GM21528 (cell line): ENCODE results near the gene RNF225.
A peak's percentile ranks its signal among the peaks of the same experiment; 100 is the strongest.
"Not testable (repeated sequence)": the region's sequence is repeated elsewhere in the genome, so short reads cannot be mapped to it uniquely, and the experiment has no call there.

Source experiments
- ATAC-seq: cut with Tn5 transposase; IDR thresholded peaks from one replicate; pipeline ENCODE4 v1.9.1; 2021; ENCODE audit warnings: mild to moderate bottlenecking, moderate library complexity; ENCODE audit not compliant: unreplicated experiment, low FRiP score

Gene RNF225

DNA sequence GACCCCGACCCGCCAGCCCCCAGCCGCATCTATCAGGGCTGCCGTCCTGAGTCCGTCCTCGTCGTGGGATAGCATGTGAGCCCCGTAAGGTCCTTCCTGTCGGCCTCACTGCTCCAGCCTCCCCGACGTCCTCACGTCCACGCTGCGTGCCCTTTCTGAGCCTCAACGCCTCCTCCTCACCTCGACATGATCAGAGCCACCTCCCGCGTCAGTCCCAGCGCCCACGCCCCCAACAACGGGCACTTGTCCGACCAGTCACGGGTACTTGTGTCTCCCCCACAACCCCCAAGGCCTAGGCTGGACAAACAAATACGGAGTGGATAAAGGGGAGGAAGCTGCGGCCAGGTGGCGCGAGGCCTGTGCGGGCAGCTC is 33.6 kb upstream of the RNF225 start:
- ATAC-seq: no peak

DNA sequence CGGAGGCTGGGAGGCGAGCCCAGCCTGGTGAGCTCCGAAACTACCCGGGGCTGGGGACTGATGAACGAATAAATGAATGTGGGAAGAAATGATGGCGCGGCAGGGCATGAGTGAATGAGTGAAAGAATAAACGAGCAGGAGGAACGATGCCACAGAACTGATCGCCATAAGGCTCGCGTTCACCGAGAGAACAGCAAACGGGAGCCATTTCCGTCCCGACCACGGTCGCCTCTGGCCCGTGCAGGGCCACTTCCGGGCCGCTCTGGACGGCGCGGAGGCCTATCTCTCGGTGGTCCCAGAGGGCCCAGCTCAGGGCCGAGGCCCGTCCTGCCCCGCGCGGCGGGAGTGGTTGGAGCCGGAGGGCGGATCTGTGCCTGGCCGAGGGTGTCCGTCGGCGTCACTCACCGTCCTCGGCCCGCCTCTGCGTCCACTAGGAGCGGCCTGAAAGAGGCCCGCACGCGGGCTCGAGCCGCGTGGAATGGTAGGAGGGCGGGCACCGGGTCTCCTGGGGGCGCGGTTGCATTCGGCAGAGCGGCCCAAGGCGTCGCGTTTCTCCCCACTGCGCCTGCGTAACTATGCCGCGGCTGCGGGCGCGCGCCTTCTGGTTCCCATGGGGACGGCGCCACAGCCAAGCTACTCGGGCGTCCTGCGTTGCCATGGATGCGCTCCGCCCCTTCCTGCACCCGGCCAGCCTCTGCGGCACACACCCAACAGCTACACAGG is 33.0 kb upstream of the RNF225 start, which contains the start of gene ZNF497:
Gene ZNF497, minus strand, starts transcription at position 480 of the 723 bp plus-strand sequence. CDS start 5,116 bp downstream, outside the sequence.
- ATAC-seq: peak; percentile 82

DNA sequence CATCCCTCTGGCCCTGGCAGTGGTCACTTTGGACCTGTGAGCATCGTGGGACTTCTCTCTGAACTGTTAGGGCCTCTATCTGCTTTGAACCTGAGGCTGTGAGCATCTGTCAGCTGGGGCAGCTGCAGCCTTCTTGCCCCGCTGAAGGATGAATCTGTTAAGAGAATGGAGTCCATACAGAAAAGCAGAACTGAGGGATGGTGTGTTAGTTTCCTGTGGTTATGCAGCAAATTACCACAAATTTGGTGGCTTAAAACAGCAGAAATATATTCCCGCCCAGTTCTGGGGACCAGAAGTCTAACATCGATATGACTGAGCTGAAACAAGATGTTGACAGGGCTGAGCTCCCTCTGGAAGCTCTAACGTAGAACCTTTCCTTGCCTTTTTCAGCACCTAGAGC is 31.3 kb upstream of the RNF225 start:
- ATAC-seq: no peak

DNA sequence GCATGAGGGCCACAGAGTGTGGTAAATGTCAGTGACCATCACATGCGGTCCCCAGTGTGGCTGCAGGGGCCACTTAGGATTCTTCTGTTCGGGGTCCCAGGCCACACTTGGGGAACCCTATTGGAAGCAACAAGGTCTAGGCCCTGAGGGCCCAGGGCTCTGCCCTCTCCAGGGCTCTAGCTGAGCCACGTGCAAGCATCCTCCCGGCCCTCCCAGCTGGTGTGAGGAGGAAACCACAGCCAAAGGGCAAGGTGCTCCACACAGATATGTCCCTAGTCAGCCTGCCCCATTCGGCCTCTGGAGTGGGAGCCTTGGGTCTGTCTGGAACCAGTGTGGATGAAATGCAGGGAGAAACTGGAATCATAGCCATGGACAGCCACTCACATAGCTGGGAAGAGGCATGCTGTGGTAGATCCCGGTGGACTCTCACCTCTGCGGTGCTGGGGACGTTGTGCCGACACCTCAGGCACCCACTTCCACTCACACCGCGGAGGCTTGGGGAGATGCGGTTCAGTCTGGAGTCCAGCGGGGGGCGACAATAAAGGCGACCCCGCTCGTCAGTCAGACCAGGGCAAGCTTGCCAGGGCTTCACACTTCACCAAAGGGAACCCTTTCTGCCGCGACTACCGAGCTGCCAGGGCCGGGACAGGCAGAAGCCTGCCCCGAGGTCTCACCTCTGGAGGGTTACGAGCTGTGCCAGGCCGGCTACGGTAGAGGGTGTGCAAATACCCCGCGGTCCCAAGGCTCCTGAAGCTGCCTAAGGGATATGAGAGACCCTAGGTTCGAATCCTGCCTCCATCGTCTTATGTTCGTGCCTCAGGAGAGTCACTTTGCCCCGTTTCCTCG is 28.6 kb upstream of the RNF225 start:
- no peak for ATAC-seq

DNA sequence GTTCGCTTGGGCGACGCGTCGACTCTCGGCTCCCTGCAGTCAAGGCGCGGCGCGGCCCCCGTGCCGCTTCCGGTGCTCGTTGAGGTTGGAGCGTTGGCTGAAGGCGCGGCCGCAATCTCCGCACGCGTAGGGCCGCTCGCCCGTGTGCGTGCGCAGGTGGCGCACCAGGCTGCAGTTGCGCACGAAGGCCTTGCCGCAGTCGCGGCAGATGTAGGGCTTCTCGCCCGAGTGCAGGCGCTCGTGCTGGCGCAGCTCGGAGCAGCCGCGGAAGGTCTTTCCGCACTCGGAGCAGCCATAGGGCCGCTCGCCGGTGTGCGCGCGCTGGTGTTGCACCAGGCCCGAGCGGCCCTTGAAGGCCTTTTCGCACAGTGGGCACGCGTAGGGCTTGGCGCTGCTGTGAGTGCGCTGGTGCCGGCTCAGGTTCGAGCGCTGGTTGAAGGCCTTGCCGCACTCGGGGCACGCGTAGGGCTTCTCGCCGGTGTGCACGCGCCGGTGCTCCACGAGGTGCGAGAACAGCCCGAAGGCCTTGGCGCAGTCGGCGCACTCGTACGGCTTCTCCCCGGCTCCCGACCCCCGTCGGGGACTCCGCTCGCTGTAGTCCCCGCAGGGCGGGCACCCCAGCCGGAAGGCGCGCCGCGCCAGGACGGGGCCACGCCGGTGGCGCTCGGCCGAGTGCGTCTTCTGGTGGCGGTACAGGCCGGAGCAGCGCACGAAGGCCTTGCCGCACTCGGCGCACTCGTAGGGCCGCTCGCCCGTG is 27.6 kb upstream of the RNF225 start:
- ATAC-seq: no peak

DNA sequence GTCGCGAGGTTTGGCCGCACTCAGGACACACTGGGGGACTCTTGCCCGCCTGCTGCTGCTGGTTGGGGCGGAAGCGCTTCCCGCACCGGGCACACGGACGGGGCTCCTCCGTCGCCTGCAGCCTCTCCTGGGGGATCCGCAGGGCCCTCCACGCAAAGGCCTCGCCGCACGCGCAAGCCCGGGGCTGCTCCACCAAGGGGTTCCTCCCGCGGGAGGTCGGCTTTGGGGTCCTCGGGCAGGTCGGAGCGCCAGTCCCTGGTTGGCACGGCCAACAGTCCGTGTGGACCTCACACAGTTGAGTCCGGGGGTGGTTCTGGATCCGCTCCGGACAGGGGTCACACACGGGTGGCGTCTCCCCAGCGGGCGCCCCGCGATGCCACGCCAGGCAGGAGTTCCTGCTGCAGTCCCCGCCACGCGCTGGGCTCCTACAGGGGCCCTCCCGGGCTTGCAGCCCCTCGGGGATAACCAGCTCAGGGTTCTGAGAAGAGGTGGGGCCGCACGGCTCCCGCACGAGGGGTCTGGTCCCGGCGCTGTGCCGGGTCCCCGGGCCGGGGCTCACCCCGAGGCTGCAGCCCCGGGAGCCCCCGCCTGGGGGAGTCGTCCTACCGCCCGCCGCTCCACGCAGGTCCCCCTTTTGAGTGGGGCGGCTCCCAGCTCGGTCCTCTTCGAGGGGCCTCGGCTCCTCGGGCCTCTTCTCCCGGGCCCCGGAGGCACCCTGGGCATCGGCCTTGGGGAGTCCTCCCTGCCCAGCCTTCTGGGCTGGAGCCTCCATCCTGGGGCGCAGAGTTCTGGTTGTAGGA is 26.7 kb upstream of the RNF225 start:
- ATAC-seq: no peak

DNA sequence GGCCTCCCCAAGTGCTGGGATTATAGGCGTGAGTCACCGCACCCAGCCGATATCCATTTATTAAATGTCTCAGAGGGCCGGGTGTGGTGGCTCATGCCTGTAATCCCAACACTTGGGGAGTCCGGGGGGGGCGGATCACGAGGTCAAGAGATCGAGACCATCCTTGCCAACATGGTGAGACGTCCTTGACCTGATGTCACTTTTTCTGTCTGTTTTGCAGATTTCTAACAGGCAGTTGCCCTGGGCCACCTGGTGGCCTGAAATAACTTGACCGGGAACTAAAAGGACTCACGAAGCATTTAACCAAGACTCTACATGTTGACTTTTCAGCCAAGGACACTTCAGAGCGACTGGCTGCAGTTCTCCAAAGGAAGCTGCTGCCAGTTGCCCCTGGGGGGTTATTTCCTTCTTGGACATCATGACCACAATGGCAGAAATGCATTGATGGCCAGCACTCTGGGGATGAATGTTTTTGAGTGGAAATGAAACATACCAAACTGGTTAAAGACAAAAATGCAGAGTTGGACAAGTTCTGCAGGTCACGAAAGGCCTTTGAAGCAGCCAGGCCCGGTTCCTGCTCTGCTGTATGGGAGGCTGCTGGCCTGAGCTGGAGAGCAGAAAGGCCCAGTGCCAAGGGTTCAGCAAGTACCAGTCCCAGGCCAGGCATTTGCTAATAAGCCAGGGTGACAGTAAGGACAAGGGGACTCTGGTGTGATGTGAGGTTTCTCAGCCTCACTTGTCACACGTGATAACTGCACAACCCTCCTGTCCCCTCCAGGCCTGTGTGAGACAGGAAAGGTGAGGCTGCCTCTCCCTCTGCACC is 22.9 kb upstream of the RNF225 start:
- no peak for ATAC-seq

DNA sequence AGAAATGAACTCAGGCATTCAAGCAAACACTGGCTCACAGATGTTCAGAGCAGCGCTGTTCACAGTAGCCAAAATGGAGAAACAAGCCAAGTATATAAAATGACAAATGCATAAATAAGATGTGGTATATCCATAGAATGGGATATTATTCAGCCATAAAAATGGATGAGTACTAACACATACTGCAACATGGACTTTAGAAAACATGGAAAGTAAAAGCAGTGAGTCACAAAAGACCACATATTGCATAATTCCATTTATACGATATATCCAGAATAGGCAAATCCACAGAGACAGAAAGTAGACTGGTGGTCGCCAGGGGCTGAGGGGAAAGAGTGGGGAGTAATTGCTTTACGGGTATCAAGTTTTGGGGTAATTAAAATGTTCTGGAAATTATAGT is 21.3 kb upstream of the RNF225 start:
- no peak for ATAC-seq

DNA sequence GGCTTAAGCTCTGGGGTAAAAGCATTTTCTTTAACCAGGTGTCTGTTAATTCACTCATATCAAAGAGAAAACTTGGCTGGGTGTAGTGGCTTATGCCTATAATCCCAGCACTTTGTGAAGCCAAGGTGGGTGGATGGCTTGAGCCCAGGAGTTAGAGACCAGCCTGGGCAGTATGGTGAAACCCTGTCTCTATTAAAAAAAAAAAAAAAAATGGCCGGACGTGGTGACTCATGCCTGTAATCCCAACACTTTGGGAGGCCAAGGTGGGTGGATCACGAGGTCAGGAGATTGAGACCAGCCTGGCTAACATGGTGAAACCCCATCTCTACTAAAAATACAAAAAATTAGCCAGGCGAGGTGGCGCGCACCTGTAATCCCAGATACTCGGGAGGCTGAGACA is 18.7 kb upstream of the RNF225 start:
- not testable (repeated sequence) for ATAC-seq

DNA sequence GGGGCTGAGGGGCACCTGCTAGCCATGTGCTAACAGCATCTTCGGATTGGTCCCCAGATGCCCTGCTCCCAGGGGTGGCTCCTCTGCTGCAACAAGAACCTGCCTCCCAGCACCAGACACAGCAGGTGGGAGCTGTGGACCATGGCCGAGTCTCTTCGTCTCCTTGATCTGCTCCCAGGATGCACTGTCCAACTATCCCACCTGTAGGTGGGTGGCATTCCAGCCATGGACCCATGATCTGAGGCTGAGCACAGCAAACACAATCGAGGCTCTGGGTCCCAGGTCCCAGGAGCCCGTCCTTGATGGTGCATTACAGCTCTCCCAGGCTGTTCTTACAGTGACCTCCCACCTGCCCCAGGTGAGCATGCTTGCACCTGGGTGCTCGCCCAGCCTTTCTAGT is 16.2 kb upstream of the RNF225 start:
- ATAC-seq: no peak

DNA sequence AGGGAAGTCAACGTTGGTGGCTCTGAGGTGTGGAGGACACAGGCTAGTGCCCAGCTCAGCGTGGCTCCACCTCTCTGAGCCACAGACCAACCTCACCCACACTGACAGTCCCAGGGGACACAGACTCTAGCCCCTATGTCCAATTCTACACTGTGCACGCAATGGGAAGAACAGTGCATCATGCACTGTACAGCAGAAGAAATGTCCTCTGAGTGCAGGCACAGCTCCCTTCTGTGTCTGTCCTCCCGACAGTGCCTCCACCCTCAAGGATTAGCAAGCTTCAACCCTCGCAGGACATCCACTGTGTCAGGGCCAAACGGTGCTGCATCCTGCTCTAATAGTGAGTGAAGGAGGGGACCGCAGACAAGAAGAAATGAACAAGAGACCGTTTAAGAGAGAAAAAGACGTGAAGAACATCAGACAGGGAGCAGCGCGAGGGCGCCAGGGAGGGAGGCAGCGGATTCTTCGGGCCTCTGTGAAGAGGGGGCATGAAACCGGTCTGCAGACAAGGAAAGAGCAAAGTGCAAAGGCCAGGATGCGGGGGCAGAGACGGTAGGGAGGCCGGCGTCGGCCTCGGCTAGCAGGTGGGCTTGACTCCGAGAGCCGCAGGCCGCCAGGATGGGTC is 15.3 kb upstream of the RNF225 start:
- peak; percentile 0 for ATAC-seq

DNA sequence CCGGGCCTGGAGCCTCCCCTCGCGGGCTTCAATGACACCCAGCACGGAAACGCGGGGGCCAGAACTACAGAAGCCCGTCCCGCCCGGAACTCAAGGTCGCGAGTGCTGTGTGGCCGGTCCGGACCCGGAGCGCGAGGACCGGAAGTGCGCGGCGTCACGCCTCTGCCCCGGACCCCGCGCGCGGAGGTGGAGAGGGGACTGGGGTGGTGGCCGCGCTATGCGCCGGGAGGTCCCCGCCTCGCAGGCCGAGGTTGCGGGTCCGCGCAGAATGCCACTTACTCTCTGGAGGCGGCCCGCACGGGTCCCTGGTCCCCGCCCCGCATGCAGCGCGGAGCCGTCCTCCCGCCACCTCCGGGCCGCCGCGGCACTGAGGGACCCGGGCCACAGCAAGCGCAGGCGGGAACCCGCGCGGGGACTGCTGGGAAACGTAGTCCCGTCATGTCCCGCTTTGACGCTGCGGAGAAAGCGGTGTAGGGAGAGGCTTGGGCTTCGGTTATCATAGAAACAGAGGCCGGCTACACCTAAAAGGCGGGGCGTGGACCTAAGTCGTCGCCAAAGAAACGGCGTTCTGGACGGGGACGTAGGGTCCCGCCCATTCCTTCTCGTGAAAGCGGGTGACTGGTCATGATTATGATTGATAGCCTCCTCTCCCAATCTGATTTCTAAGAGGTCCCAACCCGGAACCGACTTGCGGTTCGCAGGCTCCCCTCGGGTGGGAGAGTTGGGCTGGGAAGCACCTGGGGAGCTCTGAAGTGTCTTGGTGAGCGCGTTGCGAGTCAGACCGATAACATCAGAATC is 14.6 kb upstream of the RNF225 start, which contains the start of gene ZNF837:
Gene ZNF837, minus strand, starts transcription at position 369 of the 798 bp plus-strand sequence. CDS start 11,698 bp downstream, outside the sequence.
- peak; percentile 77 for ATAC-seq

DNA sequence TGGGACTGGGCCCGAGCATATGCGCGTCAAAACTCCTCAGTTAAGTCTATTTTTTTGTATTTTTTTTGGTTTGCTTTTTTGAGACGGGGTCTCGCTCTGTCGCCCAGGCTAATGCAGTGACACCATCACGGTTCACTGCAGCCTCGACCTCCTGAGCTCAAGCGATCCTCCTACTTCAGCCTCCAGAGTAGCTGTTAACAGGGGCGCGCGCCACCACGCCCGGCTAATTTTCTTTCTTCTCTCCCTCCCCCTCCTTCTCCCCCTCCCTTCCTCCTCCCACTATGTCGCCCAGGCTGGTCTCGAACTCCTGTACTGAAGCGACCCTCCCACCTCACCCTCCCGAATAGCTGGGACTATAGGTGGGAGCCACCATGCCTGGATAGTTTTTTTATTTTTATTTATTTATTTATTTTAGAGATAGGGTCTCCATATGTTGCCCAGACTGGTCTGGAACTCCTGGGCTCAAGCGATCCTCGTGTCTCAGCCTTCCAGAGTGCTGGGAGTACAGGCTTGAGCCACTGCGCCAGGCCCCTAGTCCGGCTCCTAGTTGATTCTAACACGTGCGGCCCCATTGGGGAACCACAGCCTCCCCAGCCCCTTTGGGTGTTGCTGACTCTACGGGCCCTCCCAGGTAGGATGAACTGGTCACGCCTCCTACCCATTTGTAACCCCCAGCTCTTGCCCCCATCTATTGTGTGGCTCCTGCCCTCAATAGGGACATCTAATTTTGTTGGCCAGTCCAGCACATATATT is 13.8 kb upstream of the RNF225 start:
- ATAC-seq: no peak

DNA sequence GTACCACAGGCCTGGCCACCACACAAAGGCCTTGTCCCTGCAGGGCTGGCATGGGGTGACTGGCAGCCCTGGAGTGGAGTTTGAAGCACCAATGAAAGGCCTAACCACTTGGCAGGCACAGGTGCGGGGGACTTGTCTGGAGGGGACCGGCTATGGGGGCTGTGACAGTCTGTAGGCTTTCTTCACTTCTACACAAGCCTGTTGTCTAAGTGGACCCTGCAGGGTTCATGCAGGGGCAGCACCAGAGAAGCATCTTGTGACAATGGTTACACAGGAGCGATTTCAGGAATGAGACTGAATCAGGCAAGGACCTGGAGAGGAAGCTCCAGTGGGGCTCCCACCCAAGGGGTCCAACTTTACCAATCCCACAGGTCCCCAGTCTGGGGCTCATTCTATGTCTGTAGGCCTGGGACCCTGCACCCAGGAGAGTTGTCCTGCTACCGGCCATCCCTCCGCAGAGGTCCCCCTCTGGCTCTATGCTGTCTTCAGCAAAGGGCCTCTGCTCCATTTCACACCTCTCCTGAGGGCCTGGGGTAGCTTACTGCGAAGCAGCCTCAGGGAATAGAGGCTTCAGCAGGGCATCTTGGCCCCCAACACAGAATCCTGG is 12.4 kb upstream of the RNF225 start:
- ATAC-seq: no peak

DNA sequence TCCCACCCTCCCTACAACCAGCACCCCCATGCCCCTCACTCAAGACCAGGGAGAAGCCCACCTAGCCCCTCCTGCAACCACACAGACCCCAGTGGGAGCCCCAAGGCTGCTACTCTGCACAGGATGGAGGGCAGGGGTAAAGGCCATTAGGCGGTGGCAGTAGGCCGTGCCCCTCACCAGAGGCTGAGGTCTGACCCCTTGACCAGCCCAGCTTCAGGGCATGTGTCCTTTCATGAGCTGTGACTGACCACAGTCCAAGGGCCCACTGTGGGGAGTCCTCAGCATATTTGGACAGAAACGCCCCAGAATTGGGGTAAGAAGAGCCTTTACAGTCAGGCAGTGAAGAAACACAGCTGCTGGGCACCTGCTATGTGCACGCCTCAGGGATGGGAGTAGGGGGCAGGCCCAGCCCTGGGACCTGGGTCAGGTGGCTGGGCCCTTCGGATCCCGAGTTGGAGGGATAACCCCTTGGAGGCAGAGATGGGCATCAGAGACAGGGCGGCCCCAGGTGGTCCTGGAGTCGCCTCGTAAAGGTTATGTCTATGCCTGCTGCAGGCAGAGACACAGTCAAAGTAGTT is 10.1 kb upstream of the RNF225 start:
- no peak for ATAC-seq

DNA sequence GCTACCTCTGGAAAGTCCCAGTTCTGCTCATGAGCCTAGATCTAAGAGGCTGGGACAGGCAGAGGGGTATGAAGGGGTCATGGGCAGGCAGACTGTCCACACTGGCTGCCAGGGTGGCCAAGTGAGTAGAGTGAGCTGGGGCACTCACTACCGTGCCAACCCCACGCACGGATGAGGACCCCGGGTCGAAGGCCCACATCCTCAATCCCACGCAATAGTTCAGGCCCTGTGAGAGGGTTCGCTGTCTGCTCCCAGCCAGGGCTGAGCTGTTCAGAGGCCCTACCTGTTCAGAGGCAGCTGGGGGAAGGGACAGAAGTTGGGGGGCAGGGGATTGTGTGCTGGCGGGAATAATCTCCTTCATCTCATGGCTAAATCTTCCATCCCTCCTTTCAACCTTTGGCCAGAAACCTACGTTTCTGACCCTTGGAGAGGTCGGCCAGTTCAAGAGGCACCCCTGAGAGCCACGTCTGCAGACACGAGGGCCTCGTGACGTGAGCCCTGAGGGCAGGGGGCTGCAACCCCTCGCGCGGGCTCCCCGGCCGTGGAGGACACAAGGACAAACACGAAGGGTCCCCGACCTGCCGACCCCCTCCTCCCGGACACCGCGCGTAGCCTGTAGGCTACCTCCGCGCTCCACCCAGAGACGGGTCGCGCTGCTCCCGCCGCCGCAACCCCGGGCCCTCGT is 9.4 kb upstream of the RNF225 start:
- peak; percentile 15 for ATAC-seq
